Thymus (tissue), 11 donors: Measurements from ENCODE around the gene CYFIP1. TPM values are rescaled to one million over a fixed set of nuclear protein-coding genes. Genes with fewer than 3 reads are reported as not detected.

Experiments used
- DNase-seq, 9 donors: peaks; one replicate each; pipeline ENCODE4 v3.0.0-alpha.2; 2013; ENCODE audit warnings: low spot score in 9 of 9, low read depth in 6 of 9, missing footprints in 1 of 9
- H3K27ac ChIP-seq, 2 donors: one replicate each; pipeline ENCODE4 v1.5.1; 2013; ENCODE audit warnings: control low read depth in 1 of 2, low read depth in 1 of 2, low read length in 1 of 2, mild to moderate bottlenecking in 1 of 2, moderate library complexity in 1 of 2
- H3K27me3 ChIP-seq, 2 donors: one replicate each; pipeline ENCODE4 v1.5.1; 2013; ENCODE audit warnings: low read length in 1 of 2; ENCODE audit not compliant: control insufficient read depth in 2 of 2, insufficient read depth in 1 of 2
- H3K36me3 ChIP-seq, 2 donors: one replicate each; pipeline ENCODE4 v1.5.1; 2013; ENCODE audit warnings: low read length in 1 of 2, mild to moderate bottlenecking in 1 of 2, moderate library complexity in 1 of 2; ENCODE audit not compliant: control insufficient read depth in 2 of 2, insufficient read depth in 2 of 2
- H3K4me1 ChIP-seq, 2 donors: one replicate each; pipeline ENCODE4 v1.5.1; 2013; ENCODE audit warnings: low read length in 2 of 2; ENCODE audit not compliant: control insufficient read depth in 2 of 2, insufficient read depth in 2 of 2
- H3K4me3 ChIP-seq, 2 donors: one replicate each; pipeline ENCODE4 v1.5.1; 2013; ENCODE audit warnings: low read length in 2 of 2, control low read depth in 1 of 2, mild to moderate bottlenecking in 1 of 2
- H3K9me3 ChIP-seq, 2 donors: one replicate each; pipeline ENCODE4 v1.5.1; 2013; ENCODE audit warnings: low read length in 1 of 2, mild to moderate bottlenecking in 1 of 2; ENCODE audit not compliant: control insufficient read depth in 2 of 2, insufficient read depth in 1 of 2
- WGBS: extraction: QIAGEN DNeasy Blood & Tissue Kit; methylation state at CpG from one replicate; pipeline ENCODE4 v1.1.7; 2013; 5-methylcytosine and 5-hydroxymethylcytosine counted together
- polyA plus RNA-seq: library from polyadenylated mRNA; stranded (reverse); fragments of 200-250 nt; gene quantifications from one replicate; pipeline ENCODE4 v1.2.3, GENCODE V29; 2013
- total RNA-seq: library from RNA; stranded (reverse); fragments of 120-200 nt; gene quantifications from one replicate; pipeline ENCODE4 v1.2.4, GENCODE V29; 2013
- donor health status: healthy.

CYFIP1 gene
- total and polyA plus RNA-seq, 2 donors = 19.6 to 23.3 TPM

GRCh38 chr15:22867886-22868285 lies 112.3 kb downstream of the CYFIP1 start:
- Histone ChIP-seq H3K27ac (no peak overlapping the region), H3K27me3 (no peaks in the 10 kb centered on the region), H3K9me3 (no peaks in the 10 kb centered on the region), H3K4me1 (no peaks in the 10 kb centered on the region), H3K36me3 (peaks cover 36% of the 10 kb centered on the region in 2 donors), H3K4me3 (no peak overlapping the region)
- no peak for DNase-seq
- WGBS = 89% methylated on average over 6 of the region's 6 CpGs

GRCh38 chr15:22866079-22866478 lies 114.1 kb downstream of the CYFIP1 start:
- WGBS = 96% methylated on average over 7 of the region's 7 CpGs
- no peak for DNase-seq
- Histone ChIP-seq H3K4me1 (no peaks in the 10 kb centered on the region), H3K9me3 (no peaks in the 10 kb centered on the region), H3K4me3 (no peak overlapping the region), H3K36me3 (peaks cover 36 to 44% of the 10 kb centered on the region in 2 donors), H3K27ac (no peak overlapping the region), H3K27me3 (no peaks in the 10 kb centered on the region)

- Histone ChIP-seq H3K4me3 (no peak overlapping the region), H3K36me3 (peaks cover 31 to 45% of the 10 kb centered on the region in 2 donors), H3K27ac (no peak overlapping the region), H3K4me1 (no peaks in the 10 kb centered on the region), H3K27me3 (no peaks in the 10 kb centered on the region), H3K9me3 (no peaks in the 10 kb centered on the region)
- WGBS = 97% methylated on average over 3 of the region's 3 CpGs
- DNase-seq = no peak
Measured at GRCh38 chr15:22863356-22863755, 116.8 kb downstream of the CYFIP1 start.

GRCh38 chr15:22861161-22861560 lies 119.0 kb downstream of the CYFIP1 start:
- Histone ChIP-seq H3K4me3 (no peak overlapping the region), H3K27me3 (no peaks in the 10 kb centered on the region), H3K4me1 (no peaks in the 10 kb centered on the region), H3K36me3 (peaks cover 23 to 38% of the 10 kb centered on the region in 2 donors), H3K9me3 (no peaks in the 10 kb centered on the region), H3K27ac (no peak overlapping the region)
- WGBS = 97% methylated on average over 2 of the region's 2 CpGs
- DNase-seq = no peak

GRCh38 chr15:22856659-22857058 lies 123.5 kb downstream of the CYFIP1 start:
- 96% methylated on average over 1 of the region's 1 CpG for WGBS
- H3K27ac ChIP-seq = no peak overlapping the region
- no peaks in the 10 kb centered on the region for H3K27me3 ChIP-seq
- H3K4me3 ChIP-seq = no peak overlapping the region
- H3K4me1 ChIP-seq = no peaks in the 10 kb centered on the region
- no peak for DNase-seq
- H3K36me3 ChIP-seq = peaks cover 26 to 34% of the 10 kb centered on the region in 2 donors
- H3K9me3 ChIP-seq = no peaks in the 10 kb centered on the region

GRCh38 chr15:22855791-22856190 lies 124.4 kb downstream of the CYFIP1 start:
- no peak for DNase-seq
- H3K9me3 ChIP-seq = no peaks in the 10 kb centered on the region
- no peak overlapping the region for H3K4me3 ChIP-seq
- H3K27ac ChIP-seq = no peak overlapping the region
- 88% methylated on average over 4 of the region's 4 CpGs for WGBS
- no peaks in the 10 kb centered on the region for H3K27me3 ChIP-seq
- no peaks in the 10 kb centered on the region for H3K4me1 ChIP-seq
- peaks cover 28 to 31% of the 10 kb centered on the region in 2 donors for H3K36me3 ChIP-seq

GRCh38 chr15:22851513-22851912 lies 128.7 kb downstream of the CYFIP1 start:
- no peak for DNase-seq
- no peak overlapping the region for H3K4me3 ChIP-seq
- H3K27me3 ChIP-seq = no peaks in the 10 kb centered on the region
- H3K27ac ChIP-seq = no peak overlapping the region
- 99% methylated on average over 4 of the region's 4 CpGs for WGBS
- peaks cover 25 to 33% of the 10 kb centered on the region in 2 donors for H3K36me3 ChIP-seq
- no peaks in the 10 kb centered on the region for H3K9me3 ChIP-seq
- H3K4me1 ChIP-seq = no peaks in the 10 kb centered on the region

- Histone ChIP-seq H3K9me3 (no peaks in the 10 kb centered on the region), H3K4me1 (no peaks in the 10 kb centered on the region), H3K27ac (no peak overlapping the region), H3K27me3 (no peaks in the 10 kb centered on the region), H3K4me3 (no peak overlapping the region), H3K36me3 (peaks cover 26 to 38% of the 10 kb centered on the region in 2 donors)
- DNase-seq = no peak
- 97% methylated on average over 3 of the region's 3 CpGs for WGBS
Measured at GRCh38 chr15:22850055-22850454, 130.1 kb downstream of the CYFIP1 start.

- Histone ChIP-seq H3K27me3 (no peaks in the 10 kb centered on the region), H3K27ac (no peak overlapping the region), H3K9me3 (no peaks in the 10 kb centered on the region), H3K36me3 (peaks cover 23 to 32% of the 10 kb centered on the region in 2 donors), H3K4me1 (no peaks in the 10 kb centered on the region), H3K4me3 (no peak overlapping the region)
- WGBS = 98% methylated on average over 6 of the region's 6 CpGs
- DNase-seq = no peak
Measured at GRCh38 chr15:22846073-22846472, 134.1 kb downstream of the CYFIP1 start.
